Upper lobe of right lung (tissue), 1 donor: Measurements from ENCODE around the gene DEGS2. TPM values are rescaled to one million over a fixed set of nuclear protein-coding genes. Genes with fewer than 3 reads are reported as not detected.

Experiments used
- ATAC-seq: fragments of 200-7000 bp; cut with Tn5 transposase; one replicate; pipeline ENCODE4 v1.9.1; 2020; ENCODE audit warnings: mild to moderate bottlenecking, moderate library complexity
- DNase-seq: peaks from one replicate; pipeline ENCODE4 v3.0.0-alpha.2; 2020
- H3K27ac ChIP-seq: fragments of 200-600 bp; one replicate; pipeline ENCODE4 v1.8.0; 2022
- H3K27me3 ChIP-seq: fragments of 200-600 bp; one replicate; pipeline ENCODE4 v1.8.0; 2022; ENCODE audit warnings: mild to moderate bottlenecking
- H3K36me3 ChIP-seq: fragments of 200-600 bp; one replicate; pipeline ENCODE4 v1.8.0; 2022
- H3K4me1 ChIP-seq: fragments of 200-600 bp; one replicate; pipeline ENCODE4 v1.8.0; 2022
- H3K4me3 ChIP-seq: fragments of 200-600 bp; one replicate; pipeline ENCODE4 v1.8.0; 2022; ENCODE audit warnings: mild to moderate bottlenecking
- H3K9me3 ChIP-seq: fragments of 200-600 bp; one replicate; pipeline ENCODE4 v1.8.0; 2022
- intact Hi-C: fragments of 100-400 bp; cut with DNase I; formaldehyde crosslinking; loops from one replicate; pipeline ENCODE4 v1.11.0; 2022
- total RNA-seq: library from RNA; stranded (reverse); fragmentation: NEBNext Ultra II Directional; extraction: Animal tissue kit (Norgen Biotek cat#: 25700); gene quantifications from one replicate; pipeline ENCODE4 v1.2.1, GENCODE V29; 2021
- TF ChIP-seq, protein P1 (sequence below): fragments of 200-600 bp; IDR thresholded peaks from one replicate; pipeline ENCODE4 v1.8.0; 2022; ENCODE audit warnings: antibody characterized with exemption
- donor health status: DM: no; HTN: yes; CAD: no; lungs with severe emphysema.

Gene DEGS2
- total RNA-seq, 1 donor from 2014 or later = 1.7 TPM

GRCh38 chr14:100132903-100133510 is 26.4 kb downstream of the DEGS2 start:
- no peaks in the 10 kb centered on the region for H3K27me3 ChIP-seq
- ATAC-seq (no peak), DNase-seq (no peak)
- peaks cover 10% of the 10 kb centered on the region for H3K4me1 ChIP-seq
- peaks cover 65% of the 10 kb centered on the region for H3K36me3 ChIP-seq
- intact Hi-C loops = no loop called here
- H3K9me3 ChIP-seq = no peaks in the 10 kb centered on the region
- H3K4me3 ChIP-seq = no peak overlapping the region
- TF ChIP-seq, protein P1, sequence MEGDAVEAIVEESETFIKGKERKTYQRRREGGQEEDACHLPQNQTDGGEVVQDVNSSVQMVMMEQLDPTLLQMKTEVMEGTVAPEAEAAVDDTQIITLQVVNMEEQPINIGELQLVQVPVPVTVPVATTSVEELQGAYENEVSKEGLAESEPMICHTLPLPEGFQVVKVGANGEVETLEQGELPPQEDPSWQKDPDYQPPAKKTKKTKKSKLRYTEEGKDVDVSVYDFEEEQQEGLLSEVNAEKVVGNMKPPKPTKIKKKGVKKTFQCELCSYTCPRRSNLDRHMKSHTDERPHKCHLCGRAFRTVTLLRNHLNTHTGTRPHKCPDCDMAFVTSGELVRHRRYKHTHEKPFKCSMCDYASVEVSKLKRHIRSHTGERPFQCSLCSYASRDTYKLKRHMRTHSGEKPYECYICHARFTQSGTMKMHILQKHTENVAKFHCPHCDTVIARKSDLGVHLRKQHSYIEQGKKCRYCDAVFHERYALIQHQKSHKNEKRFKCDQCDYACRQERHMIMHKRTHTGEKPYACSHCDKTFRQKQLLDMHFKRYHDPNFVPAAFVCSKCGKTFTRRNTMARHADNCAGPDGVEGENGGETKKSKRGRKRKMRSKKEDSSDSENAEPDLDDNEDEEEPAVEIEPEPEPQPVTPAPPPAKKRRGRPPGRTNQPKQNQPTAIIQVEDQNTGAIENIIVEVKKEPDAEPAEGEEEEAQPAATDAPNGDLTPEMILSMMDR = no peak
- H3K27ac ChIP-seq = no peak overlapping the region

- ATAC-seq = peak; percentile 49
- Histone ChIP-seq H3K36me3 (peaks cover 61% of the 10 kb centered on the region), H3K27me3 (no peaks in the 10 kb centered on the region), H3K4me3 (no peak overlapping the region), H3K9me3 (no peaks in the 10 kb centered on the region), H3K27ac (no peak overlapping the region), H3K4me1 (peaks cover 10% of the 10 kb centered on the region)
- no peak for DNase-seq
- intact Hi-C loops = no loop called here
- TF ChIP-seq, protein P1 = no peak
Measured at GRCh38 chr14:100132161-100132902, 27.1 kb downstream of the DEGS2 start.

GRCh38 chr14:100131181-100131580 is 28.3 kb downstream of the DEGS2 start:
- DNase-seq = no peak
- intact Hi-C loops = no loop called here
- TF ChIP-seq, protein P1 = no peak
- H3K36me3 ChIP-seq = peaks cover 56% of the 10 kb centered on the region
- peak overlapping the region; percentile 51 for H3K27ac ChIP-seq
- peaks cover 10% of the 10 kb centered on the region for H3K4me1 ChIP-seq
- no peak overlapping the region for H3K4me3 ChIP-seq
- H3K9me3 ChIP-seq = no peaks in the 10 kb centered on the region
- no peaks in the 10 kb centered on the region for H3K27me3 ChIP-seq
- ATAC-seq = peak; percentile 70

DNA sequence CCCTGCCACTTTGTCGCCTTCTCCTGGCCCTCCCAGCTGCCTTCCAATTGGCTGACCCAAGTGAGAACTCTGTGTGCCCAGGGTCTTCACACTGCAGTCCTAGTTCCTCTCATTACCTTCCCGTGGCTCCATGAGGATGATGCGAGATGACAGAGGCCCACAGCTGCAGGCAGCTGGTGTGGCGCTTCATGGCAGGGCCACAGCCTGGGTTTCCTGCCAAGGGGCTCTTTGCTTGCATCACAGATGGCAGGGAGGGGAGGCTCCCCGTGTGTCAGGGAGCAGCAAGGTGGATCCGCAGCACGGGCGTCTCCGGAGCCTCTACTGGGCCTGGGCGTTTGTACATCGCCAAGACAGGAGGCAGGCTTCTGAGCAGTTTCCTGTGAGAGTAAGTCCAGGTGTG is 28.9 kb downstream of the DEGS2 start:
- DNase-seq = no peak
- peaks cover 56% of the 10 kb centered on the region for H3K36me3 ChIP-seq
- peaks cover 10% of the 10 kb centered on the region for H3K4me1 ChIP-seq
- H3K27me3 ChIP-seq = no peaks in the 10 kb centered on the region
- H3K9me3 ChIP-seq = no peaks in the 10 kb centered on the region
- ATAC-seq = no peak
- TF ChIP-seq, protein P1 = no peak
- no peak overlapping the region for H3K4me3 ChIP-seq
- intact Hi-C loops = no loop called here
- H3K27ac ChIP-seq = peak overlapping the region; percentile 51

GRCh38 chr14:100129161-100129589 is 30.3 kb downstream of the DEGS2 start:
- Histone ChIP-seq H3K27ac (no peak overlapping the region), H3K4me3 (no peak overlapping the region), H3K36me3 (peaks cover 44% of the 10 kb centered on the region), H3K27me3 (no peaks in the 10 kb centered on the region), H3K9me3 (no peaks in the 10 kb centered on the region), H3K4me1 (peaks cover 10% of the 10 kb centered on the region)
- DNase-seq = no peak
- intact Hi-C loops = no loop called here
- TF ChIP-seq, protein P1 = no peak
- no peak for ATAC-seq
